ENCODE measurements around the gene TNFAIP2. TPM values are rescaled to one million over a fixed set of nuclear protein-coding genes. Genes with fewer than 3 reads are reported as not detected.
A peak's percentile ranks its signal among the peaks of the same experiment; 100 is the strongest.

The TNFAIP2 gene
- total RNA-seq, 1 experiment from 2014 or later = 142 TPM

- DNase-seq (ENCODE audit: low read depth) = peak; percentile 97
Observed at GRCh38 chr14:103121846-103122584, 1.2 kb upstream of the TNFAIP2 start.

DNA sequence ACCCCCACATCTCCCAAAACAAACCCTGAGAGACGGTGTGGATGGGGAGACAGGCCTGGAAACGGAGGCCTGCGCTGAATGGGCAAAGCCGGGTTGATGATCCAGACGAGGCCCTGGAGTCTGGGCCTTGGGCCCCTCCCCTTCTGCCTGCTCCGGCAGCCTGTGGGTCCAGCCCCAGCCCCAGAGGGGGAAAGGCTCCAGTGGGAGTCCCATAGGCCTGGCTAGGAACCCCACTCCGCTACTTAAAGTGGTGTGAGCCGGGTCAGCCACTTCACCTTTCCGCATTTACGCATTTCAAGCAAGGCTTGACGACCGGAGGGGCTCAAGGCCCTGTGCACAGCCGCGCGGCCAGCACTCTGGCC lies 695 bp upstream of the TNFAIP2 start:
- DNase-seq (ENCODE audit: low read depth) = peak; percentile 78

- DNase-seq (ENCODE audit: low read depth) = peak; percentile 65
Observed at GRCh38 chr14:103123634-103124500, 606 bp downstream of the TNFAIP2 start.

DNA sequence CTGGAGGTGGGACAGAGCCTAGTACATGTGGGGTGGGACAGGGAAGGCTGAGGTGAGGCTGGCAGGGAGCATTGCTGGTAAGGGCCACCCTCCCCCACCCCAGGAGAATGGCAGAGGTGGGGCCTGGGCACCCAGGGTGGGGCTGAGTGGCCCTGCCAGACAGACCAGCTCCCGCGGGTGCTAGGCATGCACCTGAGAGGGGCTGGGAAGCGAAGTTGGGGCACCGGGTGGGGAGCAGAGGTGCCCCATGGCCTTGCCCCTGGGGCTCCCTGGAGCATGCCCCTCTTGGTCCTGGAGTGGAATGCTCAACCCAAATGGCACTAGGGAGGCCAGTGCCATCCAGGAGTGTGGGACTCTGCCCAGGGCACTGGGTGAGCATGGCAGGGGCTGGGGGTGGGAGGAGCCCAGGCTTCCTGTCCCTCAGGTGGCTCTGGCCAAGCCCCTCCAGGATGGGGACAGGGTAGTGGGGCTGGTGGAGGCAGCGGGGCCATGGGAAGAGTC lies 1.3 kb downstream of the TNFAIP2 start:
- no peak for DNase-seq (ENCODE audit: low read depth)

GRCh38 chr14:103125098-103126070 lies 2.1 kb downstream of the TNFAIP2 start:
- no peak for DNase-seq (ENCODE audit: low read depth)

GRCh38 chr14:103126088-103126872 lies 3.0 kb downstream of the TNFAIP2 start:
- DNase-seq (ENCODE audit: low read depth) = no peak

- no peak for DNase-seq (ENCODE audit: low read depth)
Observed at GRCh38 chr14:103126873-103127304, 3.6 kb downstream of the TNFAIP2 start.

DNA sequence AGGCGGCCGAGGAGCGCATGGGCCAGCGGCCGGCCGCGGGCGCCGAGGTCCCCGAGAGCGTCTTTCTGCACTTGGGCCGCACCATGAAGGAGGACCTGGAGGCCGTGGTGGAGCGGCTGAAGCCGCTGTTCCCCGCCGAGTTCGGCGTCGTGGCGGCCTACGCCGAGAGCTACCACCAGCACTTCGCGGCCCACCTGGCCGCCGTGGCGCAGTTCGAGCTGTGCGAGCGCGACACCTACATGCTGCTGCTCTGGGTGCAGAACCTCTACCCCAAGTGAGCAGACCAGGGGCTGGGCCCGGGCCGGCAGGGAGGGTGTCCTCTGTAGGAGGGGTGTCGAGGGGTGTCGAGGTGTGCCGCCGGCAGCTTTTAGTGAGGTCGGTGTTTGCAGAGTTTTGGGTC lies 4.1 kb downstream of the TNFAIP2 start:
- no peak for DNase-seq (ENCODE audit: low read depth)

- DNase-seq (ENCODE audit: low read depth) = peak; percentile 48
Observed at GRCh38 chr14:103127861-103128598, 4.8 kb downstream of the TNFAIP2 start.

DNA sequence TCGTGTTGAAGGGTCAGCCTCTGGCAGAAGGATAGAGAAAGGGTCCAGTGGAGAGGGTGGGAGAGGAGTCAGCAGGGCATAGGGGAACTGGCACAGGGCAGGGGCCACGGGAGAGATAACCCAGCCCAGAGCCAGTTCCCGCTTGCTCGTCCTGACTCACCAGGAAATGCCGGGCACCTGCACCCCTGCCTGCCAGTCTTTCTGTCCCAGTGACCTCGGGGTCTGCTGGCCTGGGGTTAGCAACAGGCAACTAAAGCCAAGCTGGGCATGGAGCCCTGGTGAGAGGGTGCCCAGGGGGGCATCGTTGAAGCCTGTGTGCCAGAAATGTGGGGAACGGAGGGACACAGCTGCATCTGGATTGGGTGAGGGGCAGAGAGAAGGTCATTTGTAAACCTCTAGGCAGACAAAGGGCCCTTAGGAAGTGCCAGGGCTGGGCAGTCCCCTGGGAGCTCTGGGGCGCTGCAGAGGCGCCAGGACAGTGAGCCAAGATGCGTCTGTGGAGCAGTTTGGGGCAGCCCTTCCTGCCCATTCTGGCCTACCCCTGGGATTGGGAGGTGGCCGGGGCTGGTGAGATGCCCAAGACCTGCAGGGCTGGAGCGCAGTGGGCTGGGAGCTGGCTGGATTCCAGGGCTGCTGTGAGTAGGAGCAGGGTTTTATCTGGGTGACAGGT lies 5.5 kb downstream of the TNFAIP2 start:
- DNase-seq (ENCODE audit: low read depth) = peak; percentile 63

GRCh38 chr14:103129301-103130016 lies 6.2 kb downstream of the TNFAIP2 start:
- DNase-seq (ENCODE audit: low read depth) = peak; percentile 87

DNA sequence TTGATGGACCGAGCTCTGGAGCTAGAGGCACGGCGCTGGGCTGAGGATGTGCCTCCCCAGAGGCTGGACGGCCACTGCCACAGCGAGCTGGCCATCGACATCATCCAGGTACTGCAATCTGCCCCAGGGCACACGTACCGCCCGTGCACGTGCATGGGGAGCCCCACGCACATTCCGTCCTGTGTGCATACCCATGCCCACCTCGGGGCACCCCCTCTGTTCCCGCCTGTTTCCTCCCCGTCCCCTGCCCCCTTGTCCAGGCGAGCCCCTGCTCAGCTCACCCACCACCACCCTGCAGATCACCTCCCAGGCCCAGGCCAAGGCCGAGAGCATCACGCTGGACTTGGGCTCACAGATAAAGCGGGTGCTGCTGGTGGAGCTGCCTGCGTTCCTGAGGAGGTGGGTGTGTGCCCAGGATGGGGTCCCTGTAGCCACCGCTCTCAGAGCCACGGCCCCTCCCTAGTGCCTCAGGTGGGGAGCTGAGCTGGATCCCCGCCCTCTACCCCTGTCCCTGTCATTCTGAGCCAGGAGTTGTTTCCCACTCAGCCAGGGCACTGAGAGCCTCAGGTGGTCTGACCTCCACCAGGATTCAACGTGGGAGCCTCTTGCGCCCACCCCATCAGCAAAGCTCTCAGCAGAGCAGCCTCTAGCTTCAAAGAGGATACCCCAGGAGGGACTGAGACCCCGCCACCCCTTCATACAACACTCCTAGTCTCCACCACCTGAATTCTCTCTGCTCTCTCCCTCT lies 6.9 kb downstream of the TNFAIP2 start:
- DNase-seq (ENCODE audit: low read depth) = no peak

DNA sequence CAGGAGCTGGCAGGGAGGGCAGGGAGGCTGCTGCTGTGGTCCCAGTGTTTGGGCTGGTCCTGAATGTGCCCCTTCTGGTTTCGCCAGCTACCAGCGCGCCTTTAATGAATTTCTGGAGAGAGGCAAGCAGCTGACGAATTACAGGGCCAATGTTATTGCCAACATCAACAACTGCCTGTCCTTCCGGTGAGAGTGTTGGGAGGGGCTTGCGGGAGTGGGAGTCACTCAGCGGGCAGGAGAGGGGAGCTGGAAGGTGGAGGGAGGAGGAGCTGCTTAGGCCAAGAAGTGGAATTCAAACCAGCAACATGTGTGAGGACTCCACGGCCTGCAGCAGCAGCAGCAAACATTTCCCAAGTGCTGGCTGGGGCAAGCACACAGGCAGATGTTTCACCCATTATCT lies 7.7 kb downstream of the TNFAIP2 start:
- peak; percentile 89 for DNase-seq (ENCODE audit: low read depth)

DNA sequence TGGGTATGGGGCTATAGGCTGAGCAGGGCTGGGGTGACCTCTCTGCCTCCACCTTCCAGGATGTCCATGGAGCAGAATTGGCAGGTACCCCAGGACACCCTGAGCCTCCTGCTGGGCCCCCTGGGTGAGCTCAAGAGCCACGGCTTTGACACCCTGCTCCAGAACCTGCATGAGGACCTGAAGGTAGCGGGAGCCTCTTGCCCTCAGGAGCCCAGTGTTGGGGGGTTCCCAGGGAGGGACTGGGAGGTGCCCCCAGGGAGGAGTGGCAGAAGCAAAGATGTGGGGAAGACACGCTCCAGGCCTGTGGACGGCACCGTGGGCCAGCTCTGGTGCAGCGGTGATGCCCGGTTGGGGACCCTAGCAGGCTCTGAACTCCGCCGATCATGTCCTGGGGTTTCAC lies 8.3 kb downstream of the TNFAIP2 start:
- no peak for DNase-seq (ENCODE audit: low read depth)

DNA sequence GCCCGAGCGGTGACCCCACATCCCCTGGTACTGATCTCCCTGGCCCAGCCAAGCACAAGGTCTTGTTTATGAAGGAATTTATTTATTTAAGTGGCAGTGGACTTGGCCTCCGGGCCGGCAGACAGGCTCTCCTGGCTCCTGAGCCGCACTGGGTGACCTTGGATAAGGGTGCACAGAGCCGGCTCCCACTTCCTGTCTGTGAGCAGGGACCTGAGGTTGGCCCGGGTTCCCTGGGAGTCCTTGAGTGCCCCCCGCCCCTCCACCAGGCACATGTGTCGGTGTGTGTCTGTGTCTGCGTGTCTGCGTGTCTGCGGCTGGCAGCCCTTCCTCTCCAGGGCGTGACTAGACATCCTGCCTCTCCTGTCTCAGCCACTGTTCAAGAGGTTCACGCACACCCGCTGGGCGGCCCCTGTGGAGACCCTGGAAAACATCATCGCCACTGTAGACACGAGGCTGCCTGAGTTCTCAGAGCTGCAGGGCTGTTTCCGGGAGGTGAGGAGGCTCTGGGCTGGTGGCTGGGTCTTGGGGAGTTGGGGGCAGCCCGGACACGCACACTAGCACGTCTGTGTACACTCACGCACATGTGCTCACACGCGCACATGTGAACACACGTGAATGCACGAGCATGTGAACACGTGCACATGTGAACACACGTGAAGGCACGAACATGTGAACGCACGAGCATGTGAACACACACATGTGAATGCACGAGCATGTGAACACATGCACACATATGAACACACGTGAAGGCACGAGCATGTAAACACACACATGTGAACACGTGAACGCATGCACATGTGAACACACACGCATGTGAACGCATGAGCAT lies 9.3 kb downstream of the TNFAIP2 start:
- no peak for DNase-seq (ENCODE audit: low read depth)

- DNase-seq (ENCODE audit: low read depth) = no peak
Observed at GRCh38 chr14:103133210-103134140, 10.2 kb downstream of the TNFAIP2 start.
